ENCODE measurements around the gene MED10.
"Not testable (repeated sequence)": the region's sequence is repeated elsewhere in the genome, so short reads cannot be mapped to it uniquely, and the experiment has no call there.

MED10 gene

GRCh38 chr5:6357817-6358433, 20.4 kb downstream of the MED10 start:
- not testable (repeated sequence) for H3K4ac ChIP-seq (ENCODE audit: low read depth, low read length); H3K36me3 ChIP-seq (ENCODE audit: control insufficient read depth, insufficient read depth, low read length); H3K27ac ChIP-seq (ENCODE audit: low read depth, low read length); H4K5ac ChIP-seq (ENCODE audit: low read length); H3K4me1 ChIP-seq (ENCODE audit: control insufficient read depth, low read depth, low read length); H4K8ac ChIP-seq (ENCODE audit: low read depth, low read length); H3K9ac ChIP-seq (ENCODE audit: low read length); H3K4me3 ChIP-seq (ENCODE audit: low read length); DNase-seq; H2BK5ac ChIP-seq (ENCODE audit: low read length); H2AK5ac ChIP-seq (ENCODE audit: low read length); H3K79me1 ChIP-seq (ENCODE audit: low read length); H3K79me2 ChIP-seq (ENCODE audit: control insufficient read depth, insufficient read depth, low read length); H3K27me3 ChIP-seq (ENCODE audit: insufficient read depth, low read length, poor library complexity); H3K23ac ChIP-seq (ENCODE audit: low read length); H3K56ac ChIP-seq (ENCODE audit: low read length); H3K4me2 ChIP-seq (ENCODE audit: low read length); H2BK120ac ChIP-seq (ENCODE audit: low read depth, low read length); H3K18ac ChIP-seq (ENCODE audit: low read length); H2BK15ac ChIP-seq (replicated peaks; ENCODE audit: low read depth)
- no CpG with 5 or more reads among the region's 8 CpGs for WGBS (ENCODE audit: extremely low coverage, insufficient coverage, low lambda C conversion rate)

- Histone ChIP-seq H3K4me3 (ENCODE audit: low read length) (no peak overlapping the region), H3K36me3 (ENCODE audit: control insufficient read depth, insufficient read depth, low read length) (no peaks in the 10 kb centered on the region), H3K4me2 (ENCODE audit: low read length) (no peak overlapping the region), H3K9ac (ENCODE audit: low read length) (no peak overlapping the region), H3K23ac (ENCODE audit: low read length) (no peak overlapping the region), H2BK5ac (ENCODE audit: low read length) (no peak overlapping the region), H4K8ac (ENCODE audit: low read depth, low read length) (no peak overlapping the region), H3K79me2 (ENCODE audit: control insufficient read depth, insufficient read depth, low read length) (no peaks in the 10 kb centered on the region), H2AK5ac (ENCODE audit: low read length) (no peak overlapping the region), H3K4me1 (ENCODE audit: control insufficient read depth, low read depth, low read length) (no peaks in the 10 kb centered on the region), H2BK120ac (ENCODE audit: low read depth, low read length) (no peak overlapping the region), H2BK15ac (replicated peaks; ENCODE audit: low read depth) (no peak overlapping the region), H4K5ac (ENCODE audit: low read length) (no peak overlapping the region), H3K27me3 (ENCODE audit: insufficient read depth, low read length, poor library complexity) (no peaks in the 10 kb centered on the region), H3K18ac (ENCODE audit: low read length) (no peak overlapping the region), H3K79me1 (ENCODE audit: low read length) (no peaks in the 10 kb centered on the region), H3K4ac (ENCODE audit: low read depth, low read length) (no peak overlapping the region), H3K27ac (ENCODE audit: low read depth, low read length) (no peak overlapping the region), H3K56ac (ENCODE audit: low read length) (no peak overlapping the region)
- DNase-seq, result no peak
- WGBS (ENCODE audit: extremely low coverage, insufficient coverage, low lambda C conversion rate), result no CpG with 5 or more reads among the region's 16 CpGs
Observed at GRCh38 chr5:6356578-6357164, 21.7 kb downstream of the MED10 start.

GRCh38 chr5:6355294-6355693, 23.1 kb downstream of the MED10 start:
- H2AK5ac ChIP-seq (ENCODE audit: low read length), result no peak overlapping the region
- no peak overlapping the region for H3K4me2 ChIP-seq (ENCODE audit: low read length)
- no peak overlapping the region for H2BK15ac ChIP-seq (replicated peaks; ENCODE audit: low read depth)
- H3K4ac ChIP-seq (ENCODE audit: low read depth, low read length), result no peak overlapping the region
- H2BK5ac ChIP-seq (ENCODE audit: low read length), result no peak overlapping the region
- H3K79me1 ChIP-seq (ENCODE audit: low read length), result no peaks in the 10 kb centered on the region
- no peak overlapping the region for H3K18ac ChIP-seq (ENCODE audit: low read length)
- no peak overlapping the region for H3K9ac ChIP-seq (ENCODE audit: low read length)
- no peaks in the 10 kb centered on the region for H3K4me1 ChIP-seq (ENCODE audit: control insufficient read depth, low read depth, low read length)
- H3K79me2 ChIP-seq (ENCODE audit: control insufficient read depth, insufficient read depth, low read length), result no peaks in the 10 kb centered on the region
- no peak overlapping the region for H3K27ac ChIP-seq (ENCODE audit: low read depth, low read length)
- H3K56ac ChIP-seq (ENCODE audit: low read length), result no peak overlapping the region
- no peaks in the 10 kb centered on the region for H3K36me3 ChIP-seq (ENCODE audit: control insufficient read depth, insufficient read depth, low read length)
- no peak overlapping the region for H2BK120ac ChIP-seq (ENCODE audit: low read depth, low read length)
- no peak overlapping the region for H4K8ac ChIP-seq (ENCODE audit: low read depth, low read length)
- WGBS (ENCODE audit: extremely low coverage, insufficient coverage, low lambda C conversion rate), result no CpG with 5 or more reads among the region's 6 CpGs
- H3K27me3 ChIP-seq (ENCODE audit: insufficient read depth, low read length, poor library complexity), result no peaks in the 10 kb centered on the region
- H3K4me3 ChIP-seq (ENCODE audit: low read length), result no peak overlapping the region
- no peak overlapping the region for H3K23ac ChIP-seq (ENCODE audit: low read length)
- H4K5ac ChIP-seq (ENCODE audit: low read length), result no peak overlapping the region
- DNase-seq, result no peak

- no CpG with 5 or more reads among the region's 3 CpGs for WGBS (ENCODE audit: extremely low coverage, insufficient coverage, low lambda C conversion rate)
- H4K5ac ChIP-seq (ENCODE audit: low read length), result no peak overlapping the region
- no peaks in the 10 kb centered on the region for H3K79me1 ChIP-seq (ENCODE audit: low read length)
- H3K23ac ChIP-seq (ENCODE audit: low read length), result no peak overlapping the region
- no peak overlapping the region for H2BK120ac ChIP-seq (ENCODE audit: low read depth, low read length)
- no peaks in the 10 kb centered on the region for H3K36me3 ChIP-seq (ENCODE audit: control insufficient read depth, insufficient read depth, low read length)
- H3K4ac ChIP-seq (ENCODE audit: low read depth, low read length), result no peak overlapping the region
- no peak overlapping the region for H3K4me3 ChIP-seq (ENCODE audit: low read length)
- H2BK5ac ChIP-seq (ENCODE audit: low read length), result no peak overlapping the region
- H3K27me3 ChIP-seq (ENCODE audit: insufficient read depth, low read length, poor library complexity), result no peaks in the 10 kb centered on the region
- no peak overlapping the region for H2AK5ac ChIP-seq (ENCODE audit: low read length)
- no peak overlapping the region for H3K18ac ChIP-seq (ENCODE audit: low read length)
- H3K27ac ChIP-seq (ENCODE audit: low read depth, low read length), result no peak overlapping the region
- H3K79me2 ChIP-seq (ENCODE audit: control insufficient read depth, insufficient read depth, low read length), result no peaks in the 10 kb centered on the region
- DNase-seq, result no peak
- H3K9ac ChIP-seq (ENCODE audit: low read length), result no peak overlapping the region
- no peak overlapping the region for H3K4me2 ChIP-seq (ENCODE audit: low read length)
- H4K8ac ChIP-seq (ENCODE audit: low read depth, low read length), result no peak overlapping the region
- H2BK15ac ChIP-seq (replicated peaks; ENCODE audit: low read depth), result no peak overlapping the region
- no peaks in the 10 kb centered on the region for H3K4me1 ChIP-seq (ENCODE audit: control insufficient read depth, low read depth, low read length)
- H3K56ac ChIP-seq (ENCODE audit: low read length), result no peak overlapping the region
Observed at GRCh38 chr5:6354848-6355247, 23.5 kb downstream of the MED10 start.

- Histone ChIP-seq H3K56ac (ENCODE audit: low read length) (no peak overlapping the region), H2BK120ac (ENCODE audit: low read depth, low read length) (no peak overlapping the region), H2BK5ac (ENCODE audit: low read length) (no peak overlapping the region), H3K4me2 (ENCODE audit: low read length) (no peak overlapping the region), H3K4me3 (ENCODE audit: low read length) (no peak overlapping the region), H2AK5ac (ENCODE audit: low read length) (no peak overlapping the region), H2BK15ac (replicated peaks; ENCODE audit: low read depth) (no peak overlapping the region), H3K4me1 (ENCODE audit: control insufficient read depth, low read depth, low read length) (no peaks in the 10 kb centered on the region), H3K36me3 (ENCODE audit: control insufficient read depth, insufficient read depth, low read length) (no peaks in the 10 kb centered on the region), H3K27ac (ENCODE audit: low read depth, low read length) (no peak overlapping the region), H3K18ac (ENCODE audit: low read length) (no peak overlapping the region), H3K4ac (ENCODE audit: low read depth, low read length) (no peak overlapping the region), H4K8ac (ENCODE audit: low read depth, low read length) (no peak overlapping the region), H3K79me2 (ENCODE audit: control insufficient read depth, insufficient read depth, low read length) (no peaks in the 10 kb centered on the region), H3K79me1 (ENCODE audit: low read length) (no peaks in the 10 kb centered on the region), H4K5ac (ENCODE audit: low read length) (no peak overlapping the region), H3K9ac (ENCODE audit: low read length) (no peak overlapping the region), H3K27me3 (ENCODE audit: insufficient read depth, low read length, poor library complexity) (no peaks in the 10 kb centered on the region), H3K23ac (ENCODE audit: low read length) (no peak overlapping the region)
- WGBS (ENCODE audit: extremely low coverage, insufficient coverage, low lambda C conversion rate), result no CpG with 5 or more reads among the region's 13 CpGs
- no peak for DNase-seq
Observed at GRCh38 chr5:6353602-6354302, 24.6 kb downstream of the MED10 start.
